CD8-positive, alpha-beta memory T cell (primary cell): ENCODE measurements around the gene CDK10. TPM values are rescaled to one million over a fixed set of nuclear protein-coding genes. Genes with fewer than 3 reads are reported as not detected.

Experiments
- CTCF ChIA-PET: fragments of 350-600 bp; sonication (Branson Sonifier 250); formaldehyde crosslinking; loops from one replicate; lab custom pipeline; 2021; ENCODE audit warnings: antibody characterized with exemption; lab: Charles Lee
- POLR2A ChIA-PET: fragments of 350-600 bp; sonication (Branson Sonifier 250); formaldehyde crosslinking; loops from one replicate; lab custom pipeline; 2021; ENCODE audit warnings: antibody characterized with exemption; lab: Charles Lee
- DNase-seq, 5 donors: peaks; one replicate each; pipeline versions ENCODE4 v3.0.0 to v3.0.0-alpha.2; 2020 to 2022; ENCODE audit warnings: mixed read lengths in 1 of 5
- H3K27ac ChIP-seq: one replicate; pipeline ENCODE4 v1.7.0; 2013; ENCODE audit warnings: low read depth, mild to moderate bottlenecking, low read length, moderate library complexity
- H3K27me3 ChIP-seq: 2 replicates; pipeline ENCODE4 v1.7.0; 2013; ENCODE audit warnings: low read length, mild to moderate bottlenecking; ENCODE audit not compliant: insufficient read depth, poor library complexity, severe bottlenecking
- H3K36me3 ChIP-seq: 2 replicates; pipeline ENCODE4 v1.7.0; 2013; ENCODE audit warnings: mild to moderate bottlenecking, low read length, moderate library complexity; ENCODE audit not compliant: insufficient read depth
- H3K4me1 ChIP-seq: 2 replicates; pipeline ENCODE4 v1.7.0; 2013; ENCODE audit warnings: mild to moderate bottlenecking, low read length, moderate library complexity; ENCODE audit not compliant: insufficient read depth
- H3K4me3 ChIP-seq: 2 replicates; pipeline ENCODE4 v1.7.0; 2013; ENCODE audit warnings: mild to moderate bottlenecking, low read length
- H3K9me3 ChIP-seq: 2 replicates; pipeline ENCODE4 v1.7.0; 2013; ENCODE audit warnings: mild to moderate bottlenecking, low read length
- H3K27ac Mint-ChIP-seq, 8 donors: one replicate each; pipeline ENCODE4 v1.8.0; 2020 to 2021; ENCODE audit warnings: mixed read lengths in 8 of 8, mild to moderate bottlenecking in 6 of 8, inconsistent platforms in 3 of 8, moderate library complexity in 3 of 8
- H3K27me3 Mint-ChIP-seq, 2 donors: one replicate each; pipeline ENCODE4 v1.8.0; 2020 to 2021; ENCODE audit warnings: mixed read lengths in 2 of 2, mild to moderate bottlenecking in 1 of 2, moderate library complexity in 1 of 2
- H3K36me3 Mint-ChIP-seq, 3 donors: one replicate each; pipeline ENCODE4 v1.8.0; 2020 to 2021; ENCODE audit warnings: mixed read lengths in 3 of 3, inconsistent platforms in 1 of 3, mild to moderate bottlenecking in 1 of 3
- H3K4me1 Mint-ChIP-seq, 3 donors: one replicate each; pipeline ENCODE4 v1.8.0; 2020 to 2021; ENCODE audit warnings: mixed read lengths in 3 of 3, inconsistent platforms in 1 of 3, mild to moderate bottlenecking in 1 of 3
- H3K4me3 Mint-ChIP-seq, 7 donors: one replicate each; pipeline ENCODE4 v1.8.0; 2020 to 2021; ENCODE audit warnings: mixed read lengths in 7 of 7, mild to moderate bottlenecking in 6 of 7, moderate library complexity in 4 of 7, inconsistent platforms in 2 of 7
- H3K9me3 Mint-ChIP-seq, 5 donors: one replicate each; pipeline ENCODE4 v1.8.0; 2020 to 2022; ENCODE audit warnings: mixed read lengths in 5 of 5, mild to moderate bottlenecking in 3 of 5, moderate library complexity in 2 of 5, inconsistent platforms in 1 of 5
- polyA plus RNA-seq: library from polyadenylated mRNA; unstranded; fragments of 300-500 nt; fragmentation: Illumina TruSeq; gene quantifications from one replicate; pipeline ENCODE4 v1.2.3, GENCODE V29; 2021
- total RNA-seq, 2 experiments: library from RNA; stranded (reverse); gene quantifications; one replicate each; pipeline ENCODE4 v1.2.3, GENCODE V29; 2021

The CDK10 gene
- total and polyA plus RNA-seq, 3 experiments from 2014 or later: 31.8 to 79.0 (median 74.8) TPM

DNA sequence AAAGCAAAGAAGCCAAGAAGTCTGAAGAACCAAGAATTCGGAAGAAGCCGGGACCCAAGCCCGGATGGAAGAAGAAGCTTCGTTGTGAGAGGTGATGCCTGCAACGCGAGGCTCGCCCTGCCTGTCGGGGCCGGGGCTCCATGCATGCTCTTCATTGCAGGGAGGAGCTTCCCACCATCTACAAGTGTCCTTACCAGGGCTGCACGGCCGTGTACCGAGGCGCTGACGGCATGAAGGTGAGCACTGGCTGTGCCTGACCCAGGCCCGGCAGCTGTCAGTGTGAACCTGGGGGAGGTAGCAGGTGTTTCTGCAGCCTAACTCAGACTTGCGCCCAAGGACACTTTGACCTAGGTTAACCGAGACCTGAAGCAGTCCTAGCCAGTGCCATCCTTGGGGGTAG lies 46.8 kb downstream of the CDK10 start:
- Mint-ChIP-seq H3K9me3 (no peaks in the 10 kb centered on the region), H3K36me3 (peaks cover 10 to 96% (median 21%) of the 10 kb centered on the region in 3 donors), H3K27ac (peak overlapping the region in 3 of 8 donors; percentile 77 to 94 (median 85)), H3K4me1 (peaks cover 48 to 77% (median 62%) of the 10 kb centered on the region in 3 donors), H3K27me3 (no peaks in the 10 kb centered on the region), H3K4me3 (peak overlapping the region in 1 of 7 donors; percentile 41)
- Histone ChIP-seq H3K4me1 (peaks cover 65% of the 10 kb centered on the region), H3K4me3 (no peak overlapping the region), H3K27me3 (no peaks in the 10 kb centered on the region), H3K36me3 (peaks cover 90% of the 10 kb centered on the region), H3K9me3 (no peaks in the 10 kb centered on the region), H3K27ac (no peak overlapping the region)
- no peak for DNase-seq
- ChIA-PET POLR2A (interaction anchor here (0.5 to 1.6 kb wide), 2 partner anchors 9 to 10 kb away, joined by 5 to 6 read pairs; no protein-coding TSS in a partner anchor), CTCF (interaction anchor here (1.0 to 1.1 kb wide), 3 partner anchors 11 to 128 kb away, joined by 3 read pairs; no protein-coding TSS in a partner anchor)

DNA sequence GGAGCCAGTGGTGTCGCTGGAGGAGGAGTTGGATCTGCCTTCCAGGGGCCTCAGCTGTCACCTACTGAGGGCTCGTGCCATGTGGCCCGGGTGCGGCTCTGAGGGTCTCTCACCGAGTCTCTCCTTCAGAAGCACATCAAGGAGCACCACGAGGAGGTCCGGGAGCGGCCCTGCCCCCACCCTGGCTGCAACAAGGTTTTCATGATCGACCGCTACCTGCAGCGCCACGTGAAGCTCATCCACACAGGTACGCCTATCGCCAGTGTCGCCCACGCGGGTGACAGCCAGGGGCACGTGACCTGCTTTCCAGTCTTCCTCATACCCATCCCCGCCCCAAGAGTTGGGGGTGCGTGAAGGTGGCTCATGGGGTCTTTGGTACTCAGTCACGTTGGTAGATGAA lies 47.3 kb downstream of the CDK10 start:
- Histone ChIP-seq H3K4me1 (peaks cover 66% of the 10 kb centered on the region), H3K27me3 (no peaks in the 10 kb centered on the region), H3K9me3 (no peaks in the 10 kb centered on the region), H3K36me3 (peaks cover 92% of the 10 kb centered on the region), H3K27ac (no peak overlapping the region), H3K4me3 (no peak overlapping the region)
- DNase-seq: no peak
- ChIA-PET POLR2A (interaction anchor here (0.5 to 1.6 kb wide), 2 partner anchors 9 to 11 kb away, joined by 5 to 6 read pairs; no protein-coding TSS in a partner anchor), CTCF (interaction anchor here (1.0 to 1.7 kb wide), 3 partner anchors 9 to 33 kb away, joined by 3 to 4 read pairs (median 3); no protein-coding TSS in a partner anchor)
- H3K9me3 Mint-ChIP-seq: no peaks in the 10 kb centered on the region
- peak overlapping the region in 1 of 8 donors; percentile 94 for H3K27ac Mint-ChIP-seq
- H3K4me1 Mint-ChIP-seq: peaks cover 52 to 79% (median 66%) of the 10 kb centered on the region in 3 donors
- no peaks in the 10 kb centered on the region for H3K27me3 Mint-ChIP-seq
- H3K36me3 Mint-ChIP-seq: peaks cover 10 to 98% (median 21%) of the 10 kb centered on the region in 3 donors
- no peak overlapping the region for H3K4me3 Mint-ChIP-seq

DNA sequence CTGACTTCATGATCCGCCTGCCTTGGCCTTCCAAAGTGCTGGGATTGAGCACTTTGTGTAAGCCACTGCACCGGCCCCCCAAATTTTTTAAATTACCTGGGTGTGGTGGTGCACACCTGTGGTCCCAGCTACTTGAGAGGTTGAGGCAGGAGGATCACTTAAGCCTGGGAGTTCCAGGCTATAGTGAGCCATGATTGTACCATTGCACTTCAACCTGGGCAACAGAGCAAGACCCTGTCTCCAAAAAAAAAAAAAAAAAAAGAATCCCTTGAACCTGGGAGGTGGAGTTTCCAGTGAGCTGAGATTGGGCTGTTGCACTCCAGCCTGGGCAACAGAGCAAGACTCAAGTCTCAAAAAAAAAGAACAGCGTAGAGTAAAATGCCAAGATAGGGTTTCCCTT lies 50.1 kb downstream of the CDK10 start:
- H3K4me1 ChIP-seq: peaks cover 49% of the 10 kb centered on the region
- no peak overlapping the region for H3K4me3 ChIP-seq
- no peaks in the 10 kb centered on the region for H3K27me3 ChIP-seq
- H3K27ac ChIP-seq: no peak overlapping the region
- peak overlapping the region in 5 of 7 donors; percentile 19 to 68 (median 45) for H3K4me3 Mint-ChIP-seq
- peak overlapping the region in 6 of 8 donors; percentile 23 to 94 (median 84) for H3K27ac Mint-ChIP-seq
- peaks cover 47 to 79% (median 60%) of the 10 kb centered on the region in 3 donors for H3K4me1 Mint-ChIP-seq
- H3K27me3 Mint-ChIP-seq: no peaks in the 10 kb centered on the region
- no peak for DNase-seq
- H3K36me3 ChIP-seq: peaks cover 82% of the 10 kb centered on the region
- CTCF ChIA-PET: interaction anchor here (1.1 to 2.0 kb wide), 6 partner anchors 13 to 124 kb away, joined by 3 to 17 read pairs (median 8); no protein-coding TSS in a partner anchor
- H3K9me3 Mint-ChIP-seq: no peaks in the 10 kb centered on the region
- peaks cover 18 to 95% (median 24%) of the 10 kb centered on the region in 3 donors for H3K36me3 Mint-ChIP-seq
- POLR2A ChIA-PET: interaction anchor here (1.3 to 5.3 kb wide), 2 partner anchors 13 to 36 kb away, joined by 3 to 68 read pairs; no protein-coding TSS in a partner anchor
- H3K9me3 ChIP-seq: no peaks in the 10 kb centered on the region

DNA sequence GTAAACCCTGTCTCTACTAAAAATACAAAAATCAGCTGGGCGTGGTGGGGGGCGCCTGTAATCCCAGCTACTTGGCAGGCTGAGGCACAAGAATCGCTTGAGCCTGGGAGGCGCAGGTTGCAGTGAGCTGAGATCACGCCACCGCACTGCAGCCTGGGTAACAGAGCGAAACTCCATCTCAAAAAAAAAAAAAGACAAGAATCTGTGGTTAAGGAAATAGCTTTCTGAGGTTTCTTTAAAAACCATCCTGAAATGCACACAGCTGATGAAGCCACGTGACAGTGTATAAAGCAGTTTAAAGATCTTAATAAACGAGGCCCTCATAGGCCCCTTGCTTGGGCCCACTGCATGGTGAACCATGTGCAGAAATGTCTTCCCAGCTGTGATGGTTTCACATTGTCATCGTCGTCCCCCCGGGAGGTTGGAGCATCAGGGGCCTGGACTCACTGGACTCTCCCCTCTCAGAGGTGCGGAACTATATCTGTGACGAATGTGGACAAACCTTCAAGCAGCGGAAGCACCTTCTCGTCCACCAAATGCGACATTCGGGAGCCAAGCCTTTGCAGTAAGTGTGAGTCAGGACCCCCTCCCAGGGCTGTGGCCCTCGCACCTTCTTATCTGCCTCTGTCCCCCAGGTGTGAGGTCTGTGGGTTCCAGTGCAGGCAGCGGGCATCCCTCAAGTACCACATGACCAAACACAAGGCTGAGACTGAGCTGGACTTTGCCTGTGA lies 51.0 kb downstream of the CDK10 start:
- H3K4me3 Mint-ChIP-seq: peak overlapping the region; percentile 19 to 80 (median 63)
- Histone ChIP-seq H3K4me1 (peaks cover 40% of the 10 kb centered on the region), H3K9me3 (no peaks in the 10 kb centered on the region), H3K27ac (no peak overlapping the region), H3K36me3 (peaks cover 73% of the 10 kb centered on the region), H3K27me3 (no peaks in the 10 kb centered on the region), H3K4me3 (no peak overlapping the region)
- CTCF ChIA-PET: interaction anchor here (0.8 to 3.1 kb wide), 10 partner anchors 14 to 123 kb away, joined by 3 to 24 read pairs (median 6); partner anchors contain the start of gene SPATA2L
- peak; percentile 24 to 73 (median 71) for DNase-seq
- peak overlapping the region; percentile 23 to 94 (median 78) for H3K27ac Mint-ChIP-seq
- H3K36me3 Mint-ChIP-seq: peaks cover 14 to 88% (median 18%) of the 10 kb centered on the region in 3 donors
- POLR2A ChIA-PET: interaction anchor here (0.6 to 5.3 kb wide), 10 partner anchors 9 to 1167 kb away, joined by 3 to 68 read pairs (median 5); partner anchors contain the start of gene ZC3H18
- no peaks in the 10 kb centered on the region for H3K9me3 Mint-ChIP-seq
- peaks cover 41 to 71% (median 51%) of the 10 kb centered on the region in 3 donors for H3K4me1 Mint-ChIP-seq
- H3K27me3 Mint-ChIP-seq: no peaks in the 10 kb centered on the region

DNA sequence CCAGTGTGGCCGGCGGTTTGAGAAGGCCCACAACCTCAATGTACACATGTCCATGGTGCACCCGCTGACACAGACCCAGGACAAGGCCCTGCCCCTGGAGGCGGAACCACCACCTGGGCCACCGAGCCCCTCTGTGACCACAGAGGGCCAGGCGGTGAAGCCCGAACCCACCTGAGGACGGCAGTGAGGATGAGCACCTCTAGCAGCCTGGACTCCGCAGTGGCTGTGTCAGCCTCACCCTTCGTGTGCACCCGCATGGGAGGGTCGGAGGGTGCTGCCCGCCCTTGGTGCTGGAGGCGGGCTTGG lies 51.5 kb downstream of the CDK10 start:
- Mint-ChIP-seq H3K36me3 (peaks cover 14 to 86% (median 17%) of the 10 kb centered on the region in 3 donors), H3K27ac (peak overlapping the region in 4 of 8 donors; percentile 23 to 94 (median 84)), H3K4me3 (peak overlapping the region in 3 of 7 donors; percentile 39 to 70 (median 68))

DNA sequence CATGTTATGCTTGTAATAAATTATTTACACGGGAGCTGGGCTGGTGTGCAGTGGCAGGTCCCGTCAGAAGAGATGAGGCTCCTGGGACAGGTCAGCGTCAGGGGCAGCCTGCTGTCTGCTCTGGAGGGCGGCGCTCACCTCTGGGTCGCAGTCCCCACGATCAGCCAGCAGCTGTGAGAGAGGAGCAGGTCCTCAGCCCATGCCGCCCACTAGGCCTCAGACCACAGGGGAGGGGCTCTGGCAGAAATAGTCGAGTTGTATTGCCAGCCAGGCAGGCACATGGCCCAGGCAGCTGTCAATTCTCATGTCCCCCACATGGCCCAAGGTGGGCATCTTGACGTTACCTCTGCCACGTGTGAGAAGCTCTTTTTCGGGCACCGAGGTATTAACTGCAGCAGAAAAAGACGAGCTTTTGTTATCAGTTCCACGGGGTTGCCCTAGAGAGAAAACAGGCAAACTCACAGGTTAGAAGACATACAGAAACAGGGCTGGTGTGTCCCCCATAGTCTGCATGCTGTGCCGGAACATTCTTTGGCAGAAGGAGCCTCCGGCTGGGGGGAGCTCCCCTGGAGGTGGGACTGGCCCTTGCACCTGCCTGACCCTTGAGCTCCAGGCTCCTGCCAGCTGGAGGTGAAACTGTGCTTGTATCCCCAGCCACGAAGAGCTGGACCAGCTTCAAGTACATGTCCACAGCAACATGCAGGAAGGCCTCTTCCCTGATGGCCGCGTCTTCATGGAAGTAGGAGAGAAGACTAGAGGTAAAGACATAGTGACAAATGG lies 52.2 kb downstream of the CDK10 start:
- Mint-ChIP-seq H3K27me3 (no peaks in the 10 kb centered on the region), H3K27ac (peak overlapping the region in 7 of 8 donors; percentile 2 to 81 (median 52)), H3K4me1 (peaks cover 43 to 72% (median 54%) of the 10 kb centered on the region in 3 donors), H3K4me3 (peak overlapping the region in 2 of 7 donors; percentile 23 to 40), H3K9me3 (no peaks in the 10 kb centered on the region), H3K36me3 (peaks cover 14 to 81% (median 15%) of the 10 kb centered on the region in 3 donors)
- Histone ChIP-seq H3K4me3 (no peak overlapping the region), H3K4me1 (peaks cover 44% of the 10 kb centered on the region), H3K27me3 (no peaks in the 10 kb centered on the region), H3K36me3 (peaks cover 60% of the 10 kb centered on the region), H3K27ac (no peak overlapping the region), H3K9me3 (no peaks in the 10 kb centered on the region)
- POLR2A ChIA-PET: interaction anchor here (1.0 to 5.3 kb wide), 2 partner anchors 15 to 23 kb away, joined by 4 to 68 read pairs; no protein-coding TSS in a partner anchor
- CTCF ChIA-PET: interaction anchor here (0.9 to 3.1 kb wide), 4 partner anchors 15 to 126 kb away, joined by 3 to 24 read pairs (median 5); partner anchors contain the start of gene SPATA2L
- DNase-seq: no peak

More for the DNA sequence above, 51.5 kb downstream of the CDK10 start:
- ChIA-PET POLR2A (interaction anchor here (1.0 to 5.3 kb wide), 4 partner anchors 14 to 47 kb away, joined by 5 to 68 read pairs (median 9); no protein-coding TSS in a partner anchor), CTCF (interaction anchor here (1.3 to 3.1 kb wide), 5 partner anchors 14 to 100 kb away, joined by 5 to 24 read pairs (median 13); partner anchors contain the start of gene SPATA2L)
- H3K4me3 ChIP-seq: no peak overlapping the region
- no peaks in the 10 kb centered on the region for H3K9me3 Mint-ChIP-seq
- no peaks in the 10 kb centered on the region for H3K27me3 Mint-ChIP-seq
- H3K4me1 ChIP-seq: peaks cover 44% of the 10 kb centered on the region
- H3K9me3 ChIP-seq: no peaks in the 10 kb centered on the region
- H3K4me1 Mint-ChIP-seq: peaks cover 41 to 71% (median 51%) of the 10 kb centered on the region in 3 donors
- H3K27me3 ChIP-seq: no peaks in the 10 kb centered on the region
- peaks cover 67% of the 10 kb centered on the region for H3K36me3 ChIP-seq
- DNase-seq: no peak
- no peak overlapping the region for H3K27ac ChIP-seq

DNA sequence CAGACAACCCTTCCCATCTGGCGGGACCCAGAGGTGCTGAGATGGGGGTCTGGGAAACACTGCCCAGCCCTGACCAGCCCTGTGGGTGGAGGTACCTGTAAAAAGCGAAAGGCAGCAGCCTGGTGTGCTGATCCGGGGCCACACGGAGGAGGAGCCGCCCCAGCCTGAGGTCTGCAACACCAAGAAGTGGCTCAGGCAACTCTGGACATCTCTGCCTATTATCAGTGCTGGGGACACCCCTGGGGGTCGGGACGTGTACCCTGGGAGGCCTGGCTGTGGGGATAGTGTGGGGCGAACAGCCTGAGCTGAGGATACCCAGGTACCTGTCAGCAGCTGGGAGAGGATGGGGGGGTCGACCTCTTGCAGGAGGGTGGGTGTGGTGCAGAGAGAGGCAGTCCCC lies 52.9 kb downstream of the CDK10 start:
- no peaks in the 10 kb centered on the region for H3K9me3 Mint-ChIP-seq
- H3K27ac Mint-ChIP-seq: peak overlapping the region in 6 of 8 donors; percentile 9 to 81 (median 60)
- POLR2A ChIA-PET: interaction anchor here (1.0 to 5.3 kb wide), 2 partner anchors 16 to 22 kb away, joined by 4 to 68 read pairs; no protein-coding TSS in a partner anchor
- Histone ChIP-seq H3K27me3 (no peaks in the 10 kb centered on the region), H3K9me3 (no peaks in the 10 kb centered on the region), H3K36me3 (peaks cover 54% of the 10 kb centered on the region), H3K27ac (no peak overlapping the region), H3K4me3 (no peak overlapping the region), H3K4me1 (peaks cover 42% of the 10 kb centered on the region)
- DNase-seq: no peak
- H3K36me3 Mint-ChIP-seq: peaks cover 14 to 78% (median 15%) of the 10 kb centered on the region in 3 donors
- H3K27me3 Mint-ChIP-seq: no peaks in the 10 kb centered on the region
- peak overlapping the region in 2 of 7 donors; percentile 23 to 40 for H3K4me3 Mint-ChIP-seq
- H3K4me1 Mint-ChIP-seq: peaks cover 42 to 73% (median 53%) of the 10 kb centered on the region in 3 donors
- CTCF ChIA-PET: interaction anchor here (0.9 to 3.1 kb wide), 4 partner anchors 15 to 125 kb away, joined by 3 to 24 read pairs (median 8); partner anchors contain the start of gene SPATA2L
